Loucy (cell line): ENCODE measurements around the gene GPT2.

Experiments used
- EZH2phosphoT487 ChIP-seq: fragments of 200-600 bp; IDR thresholded peaks from 2 replicates; pipeline ENCODE4 v1.6.1; 2018; ENCODE audit warnings: antibody characterized with exemption, mild to moderate bottlenecking, moderate library complexity, borderline replicate concordance
- TF ChIP-seq, protein P1 (sequence below): fragments of 200-600 bp; sonication (generic); conservative IDR thresholded peaks from 2 replicates; pipeline ENCODE4 v1.5.1; 2014; ENCODE audit warnings: mild to moderate bottlenecking, antibody characterized with exemption, low read length

DNA sequence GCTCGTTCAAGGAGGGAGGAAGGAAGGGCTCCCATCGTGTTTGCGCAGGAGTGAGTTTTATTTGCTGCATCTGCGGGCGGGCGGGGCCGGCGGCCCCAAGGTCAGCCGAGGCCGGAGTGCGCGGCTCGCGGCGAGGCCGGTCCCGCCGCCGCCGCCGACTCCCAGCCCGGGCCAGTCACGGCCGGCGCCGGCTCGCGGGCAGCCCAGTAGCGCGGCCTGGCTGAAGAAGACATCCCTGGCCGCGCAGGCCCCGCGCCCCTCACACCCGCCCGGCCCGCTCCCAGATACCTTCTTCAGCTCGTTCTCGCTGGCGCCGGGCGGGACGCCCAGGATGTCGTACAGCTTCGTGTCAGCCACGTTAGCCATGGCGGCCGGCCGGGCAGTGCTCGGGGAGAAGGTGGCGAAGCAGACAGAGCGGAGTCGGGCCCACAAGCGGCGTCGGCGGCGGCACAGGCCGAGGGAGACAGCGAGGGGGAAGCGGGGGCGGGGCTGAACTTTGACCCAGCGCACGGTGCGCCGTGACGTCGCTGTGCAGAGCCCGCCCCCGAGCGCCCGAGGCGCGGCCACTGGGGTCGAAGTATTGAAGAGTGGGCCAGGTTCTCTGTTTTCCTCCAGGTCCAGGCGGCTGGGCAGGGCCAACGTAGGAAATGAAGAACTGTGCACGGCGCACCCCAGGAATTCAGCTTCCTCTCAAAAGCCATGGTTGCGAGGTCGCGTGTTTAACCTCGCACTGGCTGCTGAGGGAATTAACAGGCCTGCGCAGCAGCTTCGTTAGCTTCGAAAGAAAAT lies 89.2 kb downstream of the GPT2 start, which contains the start of gene DNAJA2:
- TF ChIP-seq, protein P1, sequence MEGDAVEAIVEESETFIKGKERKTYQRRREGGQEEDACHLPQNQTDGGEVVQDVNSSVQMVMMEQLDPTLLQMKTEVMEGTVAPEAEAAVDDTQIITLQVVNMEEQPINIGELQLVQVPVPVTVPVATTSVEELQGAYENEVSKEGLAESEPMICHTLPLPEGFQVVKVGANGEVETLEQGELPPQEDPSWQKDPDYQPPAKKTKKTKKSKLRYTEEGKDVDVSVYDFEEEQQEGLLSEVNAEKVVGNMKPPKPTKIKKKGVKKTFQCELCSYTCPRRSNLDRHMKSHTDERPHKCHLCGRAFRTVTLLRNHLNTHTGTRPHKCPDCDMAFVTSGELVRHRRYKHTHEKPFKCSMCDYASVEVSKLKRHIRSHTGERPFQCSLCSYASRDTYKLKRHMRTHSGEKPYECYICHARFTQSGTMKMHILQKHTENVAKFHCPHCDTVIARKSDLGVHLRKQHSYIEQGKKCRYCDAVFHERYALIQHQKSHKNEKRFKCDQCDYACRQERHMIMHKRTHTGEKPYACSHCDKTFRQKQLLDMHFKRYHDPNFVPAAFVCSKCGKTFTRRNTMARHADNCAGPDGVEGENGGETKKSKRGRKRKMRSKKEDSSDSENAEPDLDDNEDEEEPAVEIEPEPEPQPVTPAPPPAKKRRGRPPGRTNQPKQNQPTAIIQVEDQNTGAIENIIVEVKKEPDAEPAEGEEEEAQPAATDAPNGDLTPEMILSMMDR: no peak
- no peak for TF ChIP-seq EZH2phosphoT487
